Measurements from ENCODE around the gene STARD13. TPM values are rescaled to one million over a fixed set of nuclear protein-coding genes. Genes with fewer than 3 reads are reported as not detected.

The STARD13 gene
- total RNA-seq, 4 donors from 2014 or later: 31.1 to 63.4 (median 38.9) TPM

- DNase-seq (ENCODE audit: low spot score) (no peak), ATAC-seq (ENCODE audit: low FRiP score) (no peak)
- no peak for TF ChIP-seq CTCF (IDR thresholded peaks at IDR 0.05)
Measured at GRCh38 chr13:33283195-33283911, 2.2 kb downstream of the STARD13 start.

- ATAC-seq (ENCODE audit: low FRiP score): no peak
- no peak for TF ChIP-seq CTCF (IDR thresholded peaks at IDR 0.05)
- DNase-seq (ENCODE audit: low spot score): no peak
Measured at GRCh38 chr13:33281951-33282595, 3.5 kb downstream of the STARD13 start.

GRCh38 chr13:33280923-33281322, 4.6 kb downstream of the STARD13 start:
- no peak for DNase-seq (ENCODE audit: low spot score)
- ATAC-seq (ENCODE audit: low FRiP score): no peak
- TF ChIP-seq CTCF (IDR thresholded peaks at IDR 0.05): no peak

- ATAC-seq (ENCODE audit: low FRiP score) (no peak), DNase-seq (ENCODE audit: low spot score) (no peak)
- no peak for TF ChIP-seq CTCF (IDR thresholded peaks at IDR 0.05)
Measured at GRCh38 chr13:33280279-33280905, 5.2 kb downstream of the STARD13 start.

GRCh38 chr13:33279414-33280278, 5.9 kb downstream of the STARD13 start:
- DNase-seq (ENCODE audit: low spot score) (no peak), ATAC-seq (ENCODE audit: low FRiP score) (no peak)
- TF ChIP-seq CTCF (IDR thresholded peaks at IDR 0.05): no peak

GRCh38 chr13:33278913-33279312, 6.6 kb downstream of the STARD13 start:
- DNase-seq (ENCODE audit: low spot score) (no peak), ATAC-seq (ENCODE audit: low FRiP score) (no peak)
- no peak for TF ChIP-seq CTCF (IDR thresholded peaks at IDR 0.05)

All from omental fat pad (tissue), 4 donors.